Measurements from ENCODE around the gene NDC80.
A peak's percentile ranks its signal among the peaks of the same experiment; 100 is the strongest.

NDC80 gene

GRCh38 chr18:2564373-2564772 lies 7.0 kb upstream of the NDC80 start:
- DNase-seq: no peak

GRCh38 chr18:2568129-2568528 lies 3.2 kb upstream of the NDC80 start:
- DNase-seq: no peak

- no peak for DNase-seq
Measured at GRCh38 chr18:2568605-2569004, 2.8 kb upstream of the NDC80 start.

GRCh38 chr18:2569338-2570207 lies 1.8 kb upstream of the NDC80 start:
- DNase-seq: no peak

GRCh38 chr18:2570772-2571199 lies 571 bp upstream of the NDC80 start:
- peak; percentile 48 for DNase-seq

- DNase-seq: no peak
Measured at GRCh38 chr18:2572171-2572569, 813 bp downstream of the NDC80 start.

- no peak for DNase-seq
Measured at GRCh38 chr18:2572892-2573291, 1.5 kb downstream of the NDC80 start.

- no peak for DNase-seq
Measured at GRCh38 chr18:2573408-2573807, 2.1 kb downstream of the NDC80 start.

GRCh38 chr18:2587788-2588187 lies 16.4 kb downstream of the NDC80 start:
- DNase-seq: no peak

- DNase-seq: no peak
Measured at GRCh38 chr18:2588666-2589344, 17.4 kb downstream of the NDC80 start.

GRCh38 chr18:2589345-2590068 lies 18.1 kb downstream of the NDC80 start:
- DNase-seq: no peak

- no peak for DNase-seq
Measured at GRCh38 chr18:2590303-2590702, 18.9 kb downstream of the NDC80 start.

- no peak for DNase-seq
Measured at GRCh38 chr18:2597639-2598038, 26.3 kb downstream of the NDC80 start.

- no peak for DNase-seq
Measured at GRCh38 chr18:2602844-2603243, 31.5 kb downstream of the NDC80 start.

- DNase-seq: no peak
Measured at GRCh38 chr18:2606335-2606734, 35.0 kb downstream of the NDC80 start.

GRCh38 chr18:2609604-2610003 lies 38.2 kb downstream of the NDC80 start:
- DNase-seq: no peak

- DNase-seq: no peak
Measured at GRCh38 chr18:2610549-2610948, 39.2 kb downstream of the NDC80 start.

- DNase-seq: no peak
Measured at GRCh38 chr18:2612996-2613395, 41.6 kb downstream of the NDC80 start.

GRCh38 chr18:2617401-2617998 lies 46.1 kb downstream of the NDC80 start:
- DNase-seq: no peak

GRCh38 chr18:2618009-2618408 lies 46.7 kb downstream of the NDC80 start:
- DNase-seq: no peak

- DNase-seq: no peak
Measured at GRCh38 chr18:2625217-2625616, 53.9 kb downstream of the NDC80 start.

GRCh38 chr18:2627821-2628276 lies 56.5 kb downstream of the NDC80 start:
- no peak for DNase-seq

GRCh38 chr18:2629003-2629402 lies 57.6 kb downstream of the NDC80 start:
- DNase-seq: no peak

All from KG1 (cell line).